Right renal pelvis (tissue), 4 donors: ENCODE results near the gene ATP13A1. TPM values are rescaled to one million over a fixed set of nuclear protein-coding genes. Genes with fewer than 3 reads are reported as not detected.

Experiments used
- polyA plus RNA-seq, 4 donors: library from polyadenylated mRNA; unstranded; fragments of 120-200 nt; gene quantifications; one replicate each; pipeline ENCODE4 v1.2.1, GENCODE V29; 2013; ENCODE audit not compliant: insufficient read length in 4 of 4

ATP13A1 gene
- polyA plus RNA-seq, 4 donors: 41.0 to 59.1 (median 53.0) TPM

Other genes with a start within 250 kb of the ATP13A1 start
- gene TSSK6, start 148.1 kb downstream of the ATP13A1 start, polyA plus RNA-seq: 1 to 10 TPM in 1 of 4 donors, under 1 TPM in 3; 0.89 to 2.0 (median 0.94) TPM
- 100 to 1,000 TPM; 229 to 357 (median 244) TPM for gene NDUFA13, start 147.5 kb downstream of the ATP13A1 start, polyA plus RNA-seq
- 1 to 10 TPM; 5.1 to 10.0 (median 6.2) TPM for gene YJEFN3, start 134.8 kb downstream of the ATP13A1 start, polyA plus RNA-seq
- gene CILP2, start 125.4 kb downstream of the ATP13A1 start, polyA plus RNA-seq: under 1 TPM; 0.13 to 0.36 (median 0.15) TPM
- 1 to 10 TPM; 3.0 to 4.4 (median 3.8) TPM for gene PBX4, start 45.0 kb downstream of the ATP13A1 start, polyA plus RNA-seq
- 10 to 100 TPM; 21.1 to 32.1 (median 26.6) TPM for gene LPAR2, start 35.5 kb downstream of the ATP13A1 start, polyA plus RNA-seq
- 1 to 10 TPM; 5.0 to 6.0 (median 5.4) TPM for gene GMIP, start 20.0 kb downstream of the ATP13A1 start, polyA plus RNA-seq
- gene ZNF101, start 5.2 kb upstream of the ATP13A1 start, polyA plus RNA-seq: 10 to 100 TPM; 16.5 to 17.5 (median 16.8) TPM
- gene ZNF14, start 69.4 kb upstream of the ATP13A1 start, polyA plus RNA-seq: 10 to 100 TPM; 14.5 to 17.8 (median 16.9) TPM
- gene ZNF506, start 158.1 kb upstream of the ATP13A1 start, polyA plus RNA-seq: 10 to 100 TPM; 23.3 to 42.5 (median 34.5) TPM
- gene ZNF253, start 202.2 kb upstream of the ATP13A1 start, polyA plus RNA-seq: 10 to 100 TPM; 27.9 to 45.2 (median 40.1) TPM
- gene ZNF93, start 237.3 kb upstream of the ATP13A1 start, polyA plus RNA-seq: 10 to 100 TPM; 16.9 to 21.2 (median 19.8) TPM